GM13976 (cell line): Measurements from ENCODE around the gene PPM1H.

Experiments used
- DNase-seq: peaks from one replicate; pipeline ENCODE4 v3.0.0; 2012; ENCODE audit warnings: low spot score
- CTCF ChIP-seq: IDR thresholded peaks from 2 replicates; pipeline ENCODE4 v1.5.1; 2012; ENCODE audit warnings: borderline replicate concordance, mild to moderate bottlenecking; ENCODE audit not compliant: insufficient read depth; ENCODE audit errors: extremely low read depth, missing control alignments, control extremely low read depth
- in situ Hi-C: fragments of 300-500 bp; cut with MboI; formaldehyde crosslinking; loops from one replicate; pipeline ENCODE4 v1.12.0; 2022; ENCODE audit warnings: low sequenced_read_pairs, mixed read lengths, inconsistent platforms; ENCODE audit not compliant: unreplicated experiment

Gene PPM1H

GRCh38 chr12:62691309-62691708, 243.6 kb downstream of the PPM1H start:
- in situ Hi-C loops = no loop called here
- DNase-seq = no peak
- no peak for TF ChIP-seq CTCF

- no peak for TF ChIP-seq CTCF
- no peak for DNase-seq
- in situ Hi-C loops = no loop called here
Observed at GRCh38 chr12:62689042-62689839, 245.7 kb downstream of the PPM1H start.

- in situ Hi-C loops = no loop called here
- no peak for TF ChIP-seq CTCF
- DNase-seq = no peak
Observed at GRCh38 chr12:62686938-62687337, 248.0 kb downstream of the PPM1H start.

- in situ Hi-C loops = no loop called here
- DNase-seq = no peak
Observed at GRCh38 chr12:62684570-62685295, 250.2 kb downstream of the PPM1H start.

GRCh38 chr12:62683776-62684569, 251.0 kb downstream of the PPM1H start:
- TF ChIP-seq CTCF = no peak
- in situ Hi-C loops = no loop called here
- no peak for DNase-seq

More at GRCh38 chr12:62684570-62685295, 250.2 kb downstream of the PPM1H start:
- no peak for TF ChIP-seq CTCF

GRCh38 chr12:62681306-62681705, 253.6 kb downstream of the PPM1H start:
- TF ChIP-seq CTCF = no peak
- in situ Hi-C loops = no loop called here
- no peak for DNase-seq
